ENCODE results near the gene CDC14B.

Gene CDC14B

DNA sequence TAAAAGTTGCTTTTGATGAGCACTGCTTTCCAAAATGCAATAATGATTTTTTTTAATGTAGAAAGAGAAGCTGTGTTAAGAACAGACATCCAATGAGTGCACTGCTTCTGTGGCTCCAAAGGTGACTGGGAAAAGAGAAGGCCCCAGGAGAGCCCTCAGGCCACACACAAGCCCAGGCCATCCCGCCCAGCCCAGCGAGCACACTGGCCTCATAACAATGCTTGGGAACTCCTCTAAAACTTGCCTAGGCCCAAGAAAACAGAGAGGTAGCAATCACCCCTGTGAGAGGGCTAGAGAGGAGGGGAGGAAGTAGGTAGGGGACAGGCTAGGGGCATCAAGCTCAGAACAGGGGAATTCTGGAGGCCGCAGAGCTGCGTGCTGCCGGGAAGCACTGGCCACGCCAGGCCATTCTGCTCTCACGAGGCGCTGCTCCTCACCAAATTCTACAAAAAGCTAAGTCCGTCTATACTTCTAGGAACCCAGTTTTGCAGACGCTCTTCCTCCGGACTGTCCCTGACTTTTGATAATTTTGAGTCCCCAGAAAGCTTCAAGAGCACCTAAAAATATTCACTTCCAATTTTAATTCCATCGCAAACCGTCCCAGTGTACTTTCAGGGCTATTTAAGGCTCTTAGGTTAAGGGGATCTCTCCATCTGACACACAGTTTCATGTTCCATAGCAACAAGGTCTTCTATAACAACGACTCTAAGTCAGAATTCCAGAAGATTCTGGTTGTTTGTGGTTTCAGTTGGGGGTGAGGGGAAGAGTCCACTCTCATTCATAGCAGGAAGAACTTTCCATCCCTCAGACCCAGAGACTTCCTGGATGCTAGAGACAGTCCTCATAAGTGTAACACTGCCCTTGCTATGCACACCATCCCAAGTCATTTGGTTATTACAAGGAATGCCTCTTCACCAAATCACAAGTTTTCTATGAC lies 118.7 kb downstream of the CDC14B start:
- DNase-seq: no peak

DNA sequence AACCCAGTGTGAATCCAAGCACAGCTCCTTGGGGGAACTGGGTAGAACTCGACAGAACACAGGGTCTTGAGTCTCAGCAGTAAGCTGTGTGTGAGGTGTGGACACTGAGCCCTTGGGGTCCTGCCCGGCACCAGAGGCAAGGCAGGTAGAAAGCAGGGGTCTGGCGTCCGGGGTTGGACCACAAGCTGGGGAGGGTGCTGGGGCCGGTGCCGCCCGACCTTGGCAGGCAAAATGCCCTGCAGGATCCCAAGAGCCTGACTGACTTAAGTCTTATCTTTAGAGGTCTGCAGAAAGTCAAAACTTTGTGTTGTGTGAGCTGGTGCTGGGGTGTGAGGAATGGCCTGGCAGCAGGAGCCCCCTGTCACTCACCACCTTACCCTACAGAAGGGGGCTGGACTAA lies 120.4 kb downstream of the CDC14B start:
- no peak for DNase-seq

DNA sequence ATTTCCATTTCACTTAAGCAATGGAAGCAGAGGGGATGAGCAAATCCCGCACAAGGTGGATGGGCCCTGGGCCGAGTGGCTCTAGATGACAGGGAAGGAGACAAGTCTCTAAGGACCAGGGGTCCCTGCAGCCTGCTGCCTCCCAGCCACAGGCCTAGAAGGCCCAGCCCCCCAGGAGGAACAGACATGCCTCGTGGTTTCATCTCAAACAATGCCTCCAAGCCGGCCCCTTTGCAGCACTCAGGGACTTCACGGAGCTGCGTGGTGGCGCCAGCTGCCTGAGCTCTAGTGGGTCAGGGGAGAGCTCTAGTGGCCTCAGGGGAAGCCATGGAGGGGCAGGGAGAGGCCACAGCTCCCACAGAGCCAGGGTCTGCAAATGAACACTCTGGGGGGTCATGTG lies 120.8 kb downstream of the CDC14B start:
- DNase-seq: no peak

DNA sequence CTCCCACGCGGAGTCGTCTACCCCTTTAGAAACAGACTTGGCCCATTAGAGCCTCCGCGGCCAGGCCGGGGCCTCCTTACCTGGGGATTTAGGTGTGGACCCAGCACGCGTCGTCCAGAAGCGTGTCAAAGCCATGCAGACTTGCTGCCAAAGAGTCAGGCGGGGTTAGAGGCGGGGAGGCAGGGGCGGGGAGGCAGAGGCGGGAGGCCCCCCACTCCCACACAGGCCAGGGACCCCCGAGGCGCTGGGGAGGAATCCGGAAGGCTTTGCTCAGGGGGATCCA lies 122.6 kb downstream of the CDC14B start:
- no peak for DNase-seq

DNA sequence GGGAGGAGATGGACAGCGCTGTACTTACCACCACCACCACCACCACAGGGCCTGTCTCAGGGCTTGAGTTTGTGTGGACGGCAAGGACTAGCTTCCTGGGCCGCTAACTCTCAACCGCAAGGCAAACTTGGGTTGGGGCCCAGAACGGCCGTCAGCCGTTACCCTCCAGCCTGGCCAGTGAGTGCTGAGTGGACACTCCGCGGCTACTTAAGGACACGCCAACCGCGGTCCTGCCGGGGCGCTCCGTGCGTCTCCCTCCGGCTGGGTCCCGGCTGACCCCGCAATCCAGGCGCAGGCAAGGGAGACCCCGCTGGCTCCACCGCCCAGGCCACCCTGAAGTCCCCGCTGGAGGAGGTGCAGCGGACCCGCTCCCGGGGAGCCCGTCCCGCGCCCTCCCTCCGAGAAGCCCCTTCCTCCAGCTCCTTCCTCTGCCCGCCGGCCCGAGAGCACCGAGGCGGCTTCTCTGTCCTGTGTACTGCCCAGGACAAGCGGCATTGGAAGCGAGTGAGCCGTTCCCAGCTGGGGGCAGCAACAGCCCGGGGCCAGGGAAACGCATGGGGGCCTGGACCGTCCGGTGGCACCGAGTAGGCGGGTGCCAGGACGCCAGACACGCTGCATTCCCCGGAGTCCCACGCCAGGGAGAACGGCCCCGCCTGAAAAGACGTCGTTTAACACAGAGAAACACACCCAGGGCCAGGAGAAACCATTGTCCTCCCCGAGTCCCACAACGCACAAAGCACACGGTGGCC lies 123.1 kb downstream of the CDC14B start:
- no peak for DNase-seq

DNA sequence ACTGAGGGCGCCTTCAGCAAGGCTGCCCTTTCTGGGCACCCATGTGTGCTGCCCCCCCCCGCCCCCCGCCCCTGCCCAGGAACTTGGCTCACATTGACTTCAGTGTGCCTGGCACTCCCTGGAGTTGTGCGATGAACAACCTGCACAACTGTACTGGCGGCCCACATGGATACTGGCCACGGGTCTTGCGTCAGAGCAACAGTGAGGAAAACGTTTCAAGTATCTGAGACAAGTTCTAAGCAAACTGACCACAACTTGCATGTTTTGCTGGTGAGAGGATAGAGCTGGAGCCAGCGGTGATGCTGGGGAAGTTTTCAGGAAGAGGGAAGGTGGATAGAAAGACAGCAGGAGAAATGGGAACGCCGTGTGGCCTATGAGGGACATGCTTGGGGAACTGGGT lies 124.3 kb downstream of the CDC14B start:
- no peak for DNase-seq

DNA sequence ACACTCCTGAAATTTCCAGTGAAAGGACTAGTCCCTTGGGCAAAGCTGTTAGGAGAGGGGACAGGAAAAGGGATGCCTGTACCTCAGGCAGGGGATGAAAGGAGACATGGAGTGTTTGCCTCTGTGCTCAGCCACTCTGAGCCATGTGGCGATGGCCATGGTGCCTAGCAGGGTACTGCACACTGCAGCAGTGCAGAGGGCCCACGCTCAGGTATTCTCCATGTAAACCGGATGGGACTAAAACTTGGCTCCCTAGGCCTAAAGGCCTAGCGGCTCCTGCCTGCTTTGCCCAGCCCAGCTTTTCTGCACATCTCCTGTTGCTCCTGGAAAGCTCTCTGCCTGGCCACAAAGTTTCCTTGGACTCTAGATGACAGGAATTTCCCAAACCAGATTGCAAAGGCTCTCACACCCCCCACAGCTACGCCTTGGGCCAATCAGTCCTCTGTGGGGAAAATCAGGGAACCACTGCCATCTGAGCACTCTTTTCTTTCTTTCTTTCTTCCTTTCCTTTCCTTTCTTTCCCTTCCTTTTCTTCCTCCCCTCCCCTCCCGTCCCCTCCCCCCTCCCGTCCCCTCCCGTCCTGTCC lies 125.3 kb downstream of the CDC14B start:
- DNase-seq: no peak

DNA sequence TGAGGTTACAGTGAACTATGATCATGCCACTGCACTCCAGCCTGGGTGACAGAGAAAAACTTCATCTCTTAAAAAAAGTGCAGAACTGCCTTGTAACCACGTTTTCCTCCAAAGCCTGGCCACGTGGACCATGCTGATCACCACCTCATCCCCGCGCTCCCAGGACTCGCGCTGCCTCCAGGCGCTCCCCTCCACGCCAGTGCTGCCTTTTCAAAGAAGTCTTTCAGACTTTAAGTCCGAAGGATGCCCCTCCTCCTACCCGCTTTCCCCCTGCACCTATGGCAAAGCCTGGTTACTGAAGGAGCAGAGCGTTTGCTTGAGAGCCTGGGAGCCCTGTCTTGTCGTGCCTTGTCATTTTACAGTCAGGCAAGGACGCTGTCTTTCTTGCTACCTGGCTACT lies 125.9 kb downstream of the CDC14B start:
- no peak for DNase-seq

DNA sequence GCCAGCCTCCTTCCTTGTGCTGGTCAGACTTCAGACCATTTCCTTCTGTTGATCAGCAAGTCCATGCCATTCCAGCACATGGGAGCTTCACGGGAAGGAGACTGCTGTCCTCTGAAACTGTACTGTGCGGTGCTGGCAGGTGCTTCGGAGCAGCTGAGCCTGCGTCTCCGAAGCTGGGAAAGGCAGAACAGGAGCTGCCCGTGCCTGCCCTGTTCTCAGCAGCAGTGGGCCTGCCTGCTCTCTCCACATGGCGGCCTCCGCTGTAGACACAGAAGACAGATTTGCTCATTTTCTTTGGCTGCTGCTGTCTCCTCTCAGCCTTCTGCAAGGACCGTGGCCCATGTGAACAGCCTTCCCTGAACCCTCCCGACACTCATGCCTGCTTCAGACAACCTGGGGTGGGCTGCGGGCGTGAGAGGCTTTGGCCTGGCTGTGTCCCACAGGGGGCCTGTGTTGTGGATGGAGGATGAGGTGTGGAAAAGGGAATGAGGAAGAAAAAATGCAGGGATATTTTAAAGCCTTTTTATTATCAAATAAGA lies 126.6 kb downstream of the CDC14B start:
- DNase-seq: no peak

DNA sequence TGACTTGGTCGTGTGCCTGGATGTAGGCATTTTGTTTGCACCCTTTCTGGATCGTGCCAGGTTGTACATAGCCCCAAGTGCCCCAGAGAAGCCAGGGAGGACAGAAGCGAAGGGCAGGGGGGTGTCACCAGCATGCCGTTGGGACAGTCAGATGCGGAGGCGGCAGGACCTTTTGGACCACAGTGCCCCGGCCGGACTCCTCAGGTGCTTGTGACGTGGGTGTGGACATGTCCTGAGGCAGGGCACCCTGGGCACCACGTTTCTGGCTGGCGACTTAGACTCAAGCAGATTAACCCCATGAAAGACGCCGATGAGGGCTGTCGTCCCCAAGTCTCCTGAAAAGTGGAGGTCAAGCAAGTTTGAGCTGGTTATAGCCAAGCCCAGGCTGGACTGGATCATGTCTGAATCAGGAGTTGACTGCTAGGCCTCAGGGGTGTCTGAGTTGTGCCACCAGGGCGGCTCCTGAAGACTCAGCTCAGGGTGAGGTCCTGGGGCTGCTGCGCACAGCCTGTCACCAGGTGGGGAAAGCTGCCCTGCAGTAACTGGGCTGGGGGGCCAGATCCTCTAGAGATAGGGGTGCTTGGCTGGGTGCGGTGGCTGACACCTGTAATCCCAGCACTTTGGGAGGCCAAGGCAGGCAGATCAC lies 127.6 kb downstream of the CDC14B start:
- DNase-seq: no peak

DNA sequence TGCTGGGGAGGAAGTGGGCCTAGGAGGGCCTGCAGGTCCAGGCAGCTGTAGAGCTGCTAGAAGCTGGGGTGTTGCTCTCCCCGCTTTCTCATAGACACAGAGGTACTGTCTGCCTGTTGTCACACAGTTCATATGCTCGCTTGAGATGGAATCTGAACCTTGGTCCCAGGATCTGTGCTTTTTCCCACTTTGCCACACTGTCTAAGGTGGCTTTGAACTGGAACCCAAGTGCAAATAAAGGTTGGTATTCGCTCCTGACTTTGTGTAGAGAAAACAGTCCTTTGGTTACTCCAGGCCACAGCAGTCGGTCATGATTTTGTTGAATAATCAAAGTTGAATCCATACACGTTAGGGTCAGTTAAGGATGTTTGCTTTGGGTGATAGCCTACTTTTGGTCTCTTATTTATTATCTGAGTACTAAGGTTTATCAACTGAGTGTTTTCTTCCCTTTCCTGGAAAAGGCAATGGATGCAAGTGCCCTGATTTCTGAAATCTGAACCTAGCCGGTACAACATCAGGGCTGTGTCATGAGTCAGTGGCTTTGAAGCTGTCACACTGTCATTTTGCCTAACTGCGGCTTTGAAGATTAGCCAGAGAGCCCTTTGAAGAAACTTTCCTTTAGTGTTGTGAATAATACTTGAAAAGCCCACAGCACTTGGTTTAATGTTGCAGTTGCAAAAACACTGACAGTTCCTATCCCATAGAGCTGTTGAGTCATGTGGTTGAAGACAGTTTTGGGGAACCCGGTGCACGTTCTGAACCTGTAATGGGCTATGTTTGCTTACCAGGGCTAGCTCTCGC lies 128.4 kb downstream of the CDC14B start:
- no peak for DNase-seq

DNA sequence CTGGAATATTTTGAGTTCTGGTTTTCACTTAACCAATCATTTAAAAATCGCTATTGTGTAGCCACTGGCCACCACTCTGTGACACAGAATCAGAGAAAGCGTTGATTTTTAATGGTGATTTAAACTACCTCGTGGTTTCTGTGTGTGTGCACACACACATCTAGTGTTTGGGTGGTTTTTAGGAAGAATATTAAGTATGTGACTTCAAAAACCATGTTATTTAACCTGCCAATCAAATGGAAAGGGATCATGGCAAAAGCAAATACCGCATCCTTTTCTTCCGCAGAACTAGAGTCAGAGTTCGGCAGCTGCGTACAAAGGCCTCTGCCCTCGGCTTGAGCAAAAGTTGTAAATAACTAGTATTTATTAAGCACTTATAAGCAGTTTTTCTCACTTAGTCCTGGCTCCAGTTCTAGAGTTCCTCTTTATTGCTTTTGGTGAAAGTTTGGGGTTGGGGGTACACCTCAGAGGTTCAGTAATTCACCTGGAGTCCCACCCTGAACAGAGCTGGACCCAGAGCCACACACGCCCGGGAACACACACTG lies 129.0 kb downstream of the CDC14B start:
- no peak for DNase-seq

DNA sequence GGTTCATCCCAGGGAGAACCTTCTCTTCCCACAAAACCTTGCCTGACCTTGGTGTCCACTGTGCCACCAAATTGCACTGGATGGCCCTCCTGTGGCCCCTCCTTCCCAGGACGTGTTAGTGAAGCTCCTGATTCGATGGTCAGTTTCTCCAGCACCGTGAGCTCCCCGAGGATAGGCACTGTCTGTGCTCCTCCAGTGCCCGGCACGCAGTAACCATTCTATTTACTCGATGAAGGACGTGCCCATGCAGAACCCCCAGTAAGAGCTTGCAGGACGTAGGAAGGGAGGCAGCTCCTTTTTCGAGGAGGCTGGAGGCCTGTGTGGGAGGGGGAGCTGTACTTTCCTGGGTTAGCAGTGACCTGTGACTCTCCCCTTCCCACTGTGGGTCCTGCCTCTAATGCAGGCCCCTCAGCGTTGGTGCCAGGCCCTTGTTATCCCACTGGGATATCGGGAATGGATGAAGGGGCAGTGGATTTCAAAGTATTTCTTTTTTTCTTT lies 130.1 kb downstream of the CDC14B start:
- no peak for DNase-seq

DNA sequence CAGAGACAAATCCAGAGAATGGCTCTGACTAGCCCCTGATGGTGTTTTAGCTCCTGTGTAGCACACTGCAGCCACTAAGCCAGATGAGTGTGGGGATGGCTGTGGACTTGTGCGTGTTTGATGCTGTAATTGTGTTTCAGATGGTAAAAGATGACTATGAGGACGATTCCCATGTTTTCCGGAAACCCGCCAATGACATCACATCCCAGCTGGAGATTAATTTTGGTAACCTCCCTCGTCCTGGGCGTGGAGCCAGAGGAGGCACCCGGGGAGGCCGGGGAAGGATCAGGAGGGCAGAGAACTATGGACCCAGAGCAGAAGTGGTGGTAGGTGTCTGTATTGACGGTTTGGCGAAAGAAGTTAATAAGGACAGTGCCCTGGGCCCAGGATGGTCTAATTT lies 131.7 kb downstream of the CDC14B start:
- no peak for DNase-seq

DNA sequence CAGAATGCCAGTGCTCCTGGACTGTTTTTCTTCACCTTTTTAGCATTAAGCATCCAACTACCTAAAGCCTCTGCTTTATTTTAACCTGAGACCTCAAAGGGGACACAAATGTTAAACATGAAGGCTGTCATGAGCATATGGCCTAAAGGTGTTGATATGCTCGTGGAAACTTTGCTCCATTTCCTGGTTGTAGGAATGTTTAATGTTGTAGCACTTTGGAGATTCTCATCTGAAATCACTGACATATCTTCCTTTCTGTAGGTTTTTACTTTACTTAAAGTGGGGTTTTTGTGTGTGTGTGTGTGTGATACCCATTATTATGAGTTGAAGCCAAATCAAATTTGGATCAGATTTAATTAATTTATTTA lies 132.6 kb downstream of the CDC14B start:
- DNase-seq: no peak

DNA sequence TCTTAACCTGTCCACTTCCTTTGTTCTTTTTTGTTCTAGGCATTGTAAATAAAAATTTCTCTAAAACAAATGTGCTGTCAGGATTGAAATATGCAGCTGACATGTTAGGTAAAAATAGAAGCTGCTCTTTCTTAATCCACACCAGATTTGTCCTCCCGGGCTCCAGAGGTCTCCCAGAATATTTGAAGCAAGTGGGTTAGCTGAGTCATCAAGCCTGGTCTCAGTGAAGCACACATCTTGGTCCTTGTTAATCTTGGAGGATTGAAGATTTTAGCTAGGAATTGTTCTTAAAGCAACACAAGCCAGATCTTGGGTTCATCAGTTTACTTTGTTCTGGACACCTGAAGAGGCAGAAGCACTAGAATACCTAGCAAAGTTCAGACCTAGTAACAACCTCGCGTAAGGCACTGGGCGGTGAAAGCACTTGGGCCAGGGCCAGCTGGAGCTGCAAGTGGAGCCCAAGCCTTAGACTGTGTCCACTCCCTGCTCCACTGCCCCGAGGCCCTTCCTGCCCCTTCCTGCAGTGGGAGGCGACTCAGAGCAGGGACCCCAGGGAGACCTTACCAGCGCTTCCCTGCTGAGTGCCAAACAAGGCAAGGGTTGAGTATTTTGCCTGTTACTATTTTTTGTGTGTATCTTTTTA lies 133.1 kb downstream of the CDC14B start:
- DNase-seq: no peak

DNA sequence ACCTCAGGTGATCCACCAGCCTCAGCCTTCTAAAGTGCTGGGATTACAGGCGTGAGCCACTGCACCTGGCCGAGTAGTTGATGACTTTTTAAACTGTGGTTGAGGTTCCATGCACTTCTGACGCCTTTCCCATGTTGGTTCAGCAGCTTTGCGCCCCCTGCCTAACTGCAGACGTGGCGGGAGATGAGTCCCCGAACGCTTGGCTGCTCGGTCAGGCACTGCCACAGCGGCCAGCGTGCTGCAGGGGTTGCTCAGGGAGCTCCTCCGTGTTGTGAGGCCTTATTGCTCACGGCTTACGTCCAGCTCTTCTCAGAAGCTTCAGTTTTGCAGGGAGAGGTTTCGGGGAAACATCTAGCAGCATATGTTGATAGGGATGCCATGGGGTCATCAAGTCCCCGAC lies 134.4 kb downstream of the CDC14B start:
- DNase-seq: no peak

DNA sequence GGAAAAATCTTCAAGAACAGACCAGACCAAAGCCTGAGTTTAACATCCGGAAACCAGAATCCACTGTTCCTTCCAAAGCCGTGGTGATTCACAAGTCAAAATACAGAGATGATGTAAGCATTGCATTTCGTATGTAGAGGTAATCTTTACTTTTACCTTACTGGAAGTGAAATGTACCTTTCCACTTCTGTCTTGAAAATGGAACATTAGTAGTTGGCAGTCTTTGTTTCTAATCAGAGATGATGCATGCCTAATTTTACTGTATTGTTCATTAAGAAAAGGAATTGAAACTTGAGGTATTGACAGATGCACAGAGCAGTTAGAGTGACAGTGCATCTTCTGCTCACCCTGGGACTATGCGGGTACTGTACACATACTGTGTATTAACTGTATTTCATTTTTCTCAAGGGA lies 135.1 kb downstream of the CDC14B start:
- no peak for DNase-seq

DNA sequence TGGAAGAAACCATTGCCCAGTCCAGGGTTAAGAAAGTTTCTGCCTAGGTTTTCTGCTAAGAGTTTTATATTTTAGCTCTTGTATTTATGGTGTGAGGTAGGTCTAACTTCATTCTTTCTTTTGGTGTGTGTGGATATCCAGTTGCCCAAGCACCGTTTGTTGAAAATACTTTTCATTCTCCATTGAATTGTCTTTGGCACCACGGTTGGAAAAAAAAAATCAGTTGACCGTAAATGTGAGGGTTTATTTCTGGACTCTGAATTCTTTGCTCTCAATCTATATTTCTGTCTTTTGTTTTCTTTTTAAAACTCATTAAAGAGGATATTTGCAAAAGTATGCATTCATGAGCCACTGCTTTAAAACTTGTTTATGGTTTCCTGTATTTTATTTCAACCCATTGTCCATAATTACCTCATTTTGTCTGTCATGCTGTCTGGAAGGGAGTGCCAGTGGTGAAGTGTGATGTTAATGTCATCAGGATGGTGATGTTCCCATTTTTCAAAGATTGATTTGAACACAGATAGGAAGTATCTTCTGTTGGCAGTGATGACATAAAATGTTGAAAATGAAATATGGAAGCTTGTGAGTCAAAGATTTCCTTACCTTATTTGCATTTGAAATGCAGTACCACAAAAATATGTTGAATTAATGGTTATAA lies 135.8 kb downstream of the CDC14B start:
- DNase-seq: no peak

DNA sequence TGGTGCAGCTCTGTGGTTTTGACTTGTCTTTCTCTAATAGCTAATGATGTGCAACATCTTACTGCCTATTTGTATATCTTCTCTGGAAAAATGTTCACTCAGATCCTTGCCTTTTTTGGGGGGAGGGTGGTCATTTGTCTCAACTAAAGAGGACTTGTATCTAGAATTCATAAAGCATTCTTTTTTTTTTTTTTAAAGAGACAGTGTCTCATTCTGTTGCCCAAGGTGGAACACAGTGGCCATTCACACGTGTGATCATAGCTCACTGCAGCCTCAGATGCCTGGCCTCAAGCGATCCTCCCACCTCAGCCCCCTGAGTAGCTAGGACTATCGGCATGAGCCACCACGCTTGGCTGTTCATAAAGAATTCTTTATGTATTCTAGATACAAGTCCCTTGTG lies 136.4 kb downstream of the CDC14B start:
- no peak for DNase-seq

DNA sequence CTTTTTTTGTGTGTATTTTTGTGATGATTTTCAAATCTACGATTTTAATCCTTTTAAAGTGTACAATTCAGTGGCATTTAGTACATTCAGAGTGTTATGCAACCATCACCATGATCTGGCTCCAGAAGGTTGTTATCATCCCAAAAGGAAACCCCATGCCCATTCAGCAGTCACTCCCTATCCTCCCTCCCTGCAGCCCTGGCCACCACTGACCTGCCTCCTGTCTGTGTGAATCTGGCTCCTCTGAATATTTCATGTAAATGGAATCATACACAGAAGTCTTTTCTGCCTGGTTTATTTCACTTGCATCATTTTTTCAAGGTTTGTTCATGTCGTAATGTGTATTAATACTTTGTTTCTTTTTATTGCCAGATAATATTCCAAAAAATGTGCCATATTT lies 137.2 kb downstream of the CDC14B start:
- no peak for DNase-seq
